GM19099 (cell line): ENCODE data around the gene VAV3.

Experiments
- POLR2A ChIP-seq: IDR thresholded peaks from 3 replicates; pipeline ENCODE4 v1.6.1; 2011; ENCODE audit warnings: low read depth; ENCODE audit not compliant: insufficient read length; ENCODE audit errors: extremely low read depth

VAV3 gene

GRCh38 chr1:107949467-107950253, 15.3 kb downstream of the VAV3 start:
- TF ChIP-seq POLR2A = no peak

- TF ChIP-seq POLR2A = no peak
Measured at GRCh38 chr1:107946794-107947193, 18.2 kb downstream of the VAV3 start.

DNA sequence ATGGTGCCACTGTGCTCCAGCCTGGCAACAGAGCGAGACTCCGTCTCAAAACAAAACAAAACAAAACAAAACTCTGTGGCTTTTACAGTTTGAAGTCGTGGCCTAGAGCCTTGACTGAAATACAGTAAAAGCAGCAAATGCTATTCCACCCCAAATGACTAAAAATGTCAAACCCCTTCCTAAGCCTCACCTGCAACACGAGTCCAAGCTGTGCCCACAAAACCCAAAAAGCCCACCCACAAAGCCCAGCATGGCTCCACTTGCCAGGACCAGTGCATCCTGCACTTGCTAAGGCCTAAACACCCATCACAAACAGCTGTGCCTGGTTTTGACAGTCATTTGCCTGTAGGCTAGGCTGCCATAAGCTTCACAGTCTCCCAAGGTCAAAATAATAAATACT, 21.3 kb downstream of the VAV3 start:
- TF ChIP-seq POLR2A = no peak

- TF ChIP-seq POLR2A = no peak
Measured at GRCh38 chr1:107942814-107943213, 22.2 kb downstream of the VAV3 start.

DNA sequence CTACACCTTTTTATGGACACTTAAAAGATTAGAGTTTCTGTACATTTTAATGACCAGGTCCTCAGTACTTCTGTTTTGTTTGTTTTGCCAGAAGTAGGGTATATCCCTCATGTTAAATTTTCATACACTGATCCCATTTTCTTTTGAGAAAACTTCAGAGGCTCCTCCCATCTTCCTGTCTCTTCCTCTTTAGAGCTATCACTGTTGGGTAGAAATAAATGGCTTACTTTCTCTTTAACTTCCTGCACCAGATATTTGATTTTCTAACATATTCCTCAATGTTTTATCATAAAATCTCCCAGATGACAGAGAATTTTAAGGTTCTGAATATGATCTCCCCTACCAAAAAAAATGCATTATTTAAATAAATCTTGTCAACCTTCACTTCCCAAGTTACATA, 23.4 kb downstream of the VAV3 start:
- no peak for TF ChIP-seq POLR2A

DNA sequence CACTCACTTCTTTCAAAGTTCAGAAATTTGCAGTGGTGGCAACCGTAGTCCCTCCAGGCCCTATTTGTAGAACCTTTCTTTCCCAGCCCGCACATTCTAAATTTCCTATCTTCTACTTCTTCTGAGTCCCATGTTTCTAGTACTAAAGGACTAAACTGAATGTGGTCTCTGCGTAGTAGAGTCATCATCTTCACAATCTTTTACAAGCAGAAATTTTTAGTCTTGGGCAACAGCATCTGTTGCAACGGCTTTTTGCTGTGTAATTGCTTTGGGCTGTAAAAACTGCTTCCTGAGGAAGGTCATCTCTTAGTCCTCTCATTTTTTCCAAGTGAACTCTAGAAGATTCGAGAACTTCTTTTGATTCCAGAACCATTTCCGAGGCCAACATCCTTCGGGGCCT, 23.9 kb downstream of the VAV3 start:
- no peak for TF ChIP-seq POLR2A

DNA sequence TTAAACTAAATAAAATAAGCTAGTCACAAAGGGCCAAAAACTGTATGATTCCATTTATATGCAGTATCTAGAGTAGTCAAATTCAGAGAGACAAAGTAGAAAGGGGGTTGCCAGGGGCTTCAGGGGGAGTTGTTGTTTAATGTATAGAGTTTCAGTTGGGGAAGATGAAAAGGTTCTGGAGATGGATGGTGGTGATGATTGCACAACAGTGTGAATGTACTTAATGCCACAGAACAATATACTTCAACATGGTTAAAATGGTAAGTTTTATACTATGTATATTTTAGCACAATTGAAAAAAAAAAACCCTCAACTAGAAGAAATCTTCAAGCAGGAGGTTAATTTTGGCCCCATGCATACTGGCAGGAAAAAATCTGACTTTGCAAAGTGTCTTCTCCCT, 24.3 kb downstream of the VAV3 start:
- no peak for TF ChIP-seq POLR2A

GRCh38 chr1:107940017-107940577, 24.9 kb downstream of the VAV3 start:
- no peak for TF ChIP-seq POLR2A

- TF ChIP-seq POLR2A = no peak
Measured at GRCh38 chr1:107939256-107939655, 25.7 kb downstream of the VAV3 start.

DNA sequence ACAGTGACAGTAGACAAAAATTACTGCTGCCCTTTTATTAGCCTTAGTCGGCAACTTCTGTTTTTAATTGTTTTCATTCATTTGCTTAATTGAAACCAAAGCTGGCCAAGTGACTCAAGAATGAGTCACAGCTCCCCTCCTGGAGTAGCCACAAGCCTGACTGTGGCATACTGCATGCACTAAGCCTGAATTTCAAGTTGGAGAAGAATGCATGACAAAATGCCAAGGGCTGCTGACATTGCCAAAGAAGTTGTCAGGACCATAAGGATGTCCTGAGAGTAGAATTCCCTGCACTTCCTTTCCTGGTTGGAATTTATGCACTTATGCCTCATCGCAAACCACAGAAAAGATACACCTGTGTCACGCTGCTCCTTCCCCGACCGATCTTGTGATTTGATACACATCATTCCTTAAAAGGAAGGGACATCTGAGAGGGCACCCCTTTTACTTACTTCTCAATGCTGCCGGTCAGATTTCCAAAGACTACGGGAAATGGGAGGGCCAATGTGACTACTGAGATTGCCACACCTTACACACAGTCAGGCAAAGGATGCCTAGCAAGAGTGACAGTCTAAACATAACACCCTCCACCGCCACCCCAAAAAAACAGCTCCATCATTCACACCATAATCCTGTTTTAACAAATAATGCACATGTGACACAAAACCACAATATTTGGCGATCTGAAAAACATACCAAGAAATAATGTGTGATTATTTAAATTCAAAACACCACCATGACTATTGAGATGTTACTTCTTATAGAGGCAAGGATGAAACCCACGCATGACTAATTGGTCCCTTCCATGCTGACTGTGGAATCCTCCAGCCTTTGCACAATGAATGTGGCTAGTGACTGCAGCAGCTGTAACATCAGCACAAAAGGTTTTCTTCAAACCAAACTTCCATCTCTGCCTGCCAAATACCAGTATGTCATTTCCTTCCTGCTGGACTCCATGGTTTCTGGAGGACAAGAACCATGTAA, 28.2 kb downstream of the VAV3 start:
- TF ChIP-seq POLR2A = no peak

GRCh38 chr1:107935396-107936064, 29.4 kb downstream of the VAV3 start:
- no peak for TF ChIP-seq POLR2A

DNA sequence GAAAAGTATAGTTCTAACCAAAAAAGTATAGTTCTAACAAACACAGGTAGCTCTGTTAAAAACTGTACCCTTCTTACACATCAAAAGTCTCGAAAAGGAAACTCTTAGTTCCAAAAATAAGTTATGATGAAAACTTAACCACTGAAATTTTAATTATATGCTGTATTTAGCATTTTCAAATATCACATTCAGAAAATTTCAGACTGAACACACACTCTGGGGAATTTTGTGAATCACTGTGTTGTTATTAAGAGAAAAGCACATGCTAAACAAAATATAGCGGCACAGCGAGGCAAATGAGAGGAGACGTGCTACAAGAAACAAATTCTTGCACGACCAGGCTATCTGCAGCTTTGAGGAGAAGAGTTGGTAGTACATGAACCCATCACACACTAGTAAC, 30.4 kb downstream of the VAV3 start:
- TF ChIP-seq POLR2A = no peak

DNA sequence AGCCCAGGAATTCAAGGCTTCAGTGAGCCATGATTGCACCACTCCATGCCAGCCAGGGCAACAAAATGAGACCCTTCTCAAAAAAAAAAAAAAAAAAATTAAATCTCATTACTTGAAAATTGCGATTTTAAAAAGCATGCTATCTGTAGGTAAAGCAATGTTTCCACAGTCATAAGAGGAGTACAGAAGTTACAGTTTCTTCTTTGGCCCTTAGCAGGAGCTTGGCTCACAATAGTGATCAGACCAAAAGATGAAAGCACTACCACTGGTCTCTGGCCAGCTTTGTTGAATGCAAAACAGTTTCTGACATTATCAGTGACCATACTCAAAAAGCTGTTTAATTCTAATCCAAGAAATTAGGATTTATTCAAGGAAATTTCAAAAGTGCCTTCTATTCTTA, 31.2 kb downstream of the VAV3 start:
- no peak for TF ChIP-seq POLR2A

DNA sequence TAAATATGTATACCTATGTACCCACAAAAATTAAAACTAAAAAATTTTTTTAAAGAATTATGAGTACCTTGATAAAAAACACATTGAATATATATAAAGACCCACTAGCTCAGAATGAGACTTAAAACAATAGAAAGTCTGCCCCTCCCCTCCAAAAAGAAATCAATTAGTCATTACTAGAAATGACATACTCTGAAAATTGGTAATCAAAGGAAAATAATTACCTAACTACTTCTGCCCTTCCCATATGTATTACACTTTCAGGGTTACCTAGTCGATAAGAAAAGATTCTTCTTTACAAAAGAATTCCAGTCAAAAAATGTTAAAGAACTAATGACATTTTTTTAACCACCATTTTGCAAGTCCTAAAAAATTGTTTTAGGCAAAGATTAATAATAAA, 34.7 kb downstream of the VAV3 start:
- no peak for TF ChIP-seq POLR2A

DNA sequence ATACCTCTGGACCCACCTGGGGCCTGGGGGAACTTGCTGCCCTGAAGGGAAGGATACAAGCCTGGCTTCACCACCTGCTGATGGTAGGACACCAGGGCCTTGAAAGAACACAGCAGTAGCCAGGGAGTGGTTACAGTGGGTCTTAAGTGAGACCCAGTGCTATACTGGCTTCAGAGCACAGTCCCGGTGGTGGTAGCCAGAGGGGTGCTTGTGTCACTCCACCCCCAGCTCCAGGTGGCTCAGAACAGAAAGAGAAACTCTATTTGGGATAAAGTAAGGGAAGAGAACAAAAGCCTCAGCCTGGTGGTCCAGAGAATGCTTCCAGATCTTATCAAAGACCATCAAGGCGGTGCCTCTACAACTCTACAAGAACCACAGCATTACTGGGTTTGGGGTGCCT, 37.2 kb downstream of the VAV3 start:
- TF ChIP-seq POLR2A = no peak
